ENCODE measurements around the gene NAT10. TPM values are rescaled to one million over a fixed set of nuclear protein-coding genes. Genes with fewer than 3 reads are reported as not detected.

NAT10 gene
- total RNA-seq, 1 donor from 2014 or later: 11.3 TPM

DNA sequence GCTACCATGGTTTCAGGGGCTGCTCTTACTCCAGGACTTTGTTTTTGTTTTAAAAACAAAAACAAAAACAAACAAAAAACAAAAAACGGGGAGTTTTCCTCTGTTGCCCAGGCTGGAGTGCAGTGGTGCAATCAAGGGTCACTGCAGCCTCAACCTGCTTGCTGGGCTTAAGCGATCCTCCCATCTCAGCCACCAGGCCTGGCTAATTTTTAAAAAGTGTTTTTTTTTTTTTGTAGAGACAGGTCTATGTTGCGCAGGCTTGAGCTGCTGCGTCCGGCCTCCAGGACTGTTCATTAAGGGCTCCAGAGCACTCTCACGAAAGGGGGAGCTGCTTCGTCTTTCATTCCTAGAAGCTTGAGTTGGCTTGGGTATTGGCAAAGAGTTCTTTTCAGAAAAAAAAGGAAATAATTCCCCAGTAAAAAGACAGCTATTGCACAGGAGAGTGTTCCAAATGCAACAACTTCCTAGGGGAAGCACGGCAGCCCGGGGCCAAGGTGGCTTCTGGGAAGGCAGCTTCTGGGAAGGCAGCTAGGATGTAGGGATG is 78.5 kb downstream of the NAT10 start:
- no peak for DNase-seq (ENCODE audit: low spot score in 2 of 2)
- Histone ChIP-seq H3K9me3 (no peaks in the 10 kb centered on the region), H3K36me3 (no peaks in the 10 kb centered on the region), H3K4me1 (peaks cover 4 to 17% of the 10 kb centered on the region in 2 donors), H3K4me3 (no peak overlapping the region), H3K27me3 (no peaks in the 10 kb centered on the region), H3K27ac (no peak overlapping the region)
- TF ChIP-seq, protein P1, sequence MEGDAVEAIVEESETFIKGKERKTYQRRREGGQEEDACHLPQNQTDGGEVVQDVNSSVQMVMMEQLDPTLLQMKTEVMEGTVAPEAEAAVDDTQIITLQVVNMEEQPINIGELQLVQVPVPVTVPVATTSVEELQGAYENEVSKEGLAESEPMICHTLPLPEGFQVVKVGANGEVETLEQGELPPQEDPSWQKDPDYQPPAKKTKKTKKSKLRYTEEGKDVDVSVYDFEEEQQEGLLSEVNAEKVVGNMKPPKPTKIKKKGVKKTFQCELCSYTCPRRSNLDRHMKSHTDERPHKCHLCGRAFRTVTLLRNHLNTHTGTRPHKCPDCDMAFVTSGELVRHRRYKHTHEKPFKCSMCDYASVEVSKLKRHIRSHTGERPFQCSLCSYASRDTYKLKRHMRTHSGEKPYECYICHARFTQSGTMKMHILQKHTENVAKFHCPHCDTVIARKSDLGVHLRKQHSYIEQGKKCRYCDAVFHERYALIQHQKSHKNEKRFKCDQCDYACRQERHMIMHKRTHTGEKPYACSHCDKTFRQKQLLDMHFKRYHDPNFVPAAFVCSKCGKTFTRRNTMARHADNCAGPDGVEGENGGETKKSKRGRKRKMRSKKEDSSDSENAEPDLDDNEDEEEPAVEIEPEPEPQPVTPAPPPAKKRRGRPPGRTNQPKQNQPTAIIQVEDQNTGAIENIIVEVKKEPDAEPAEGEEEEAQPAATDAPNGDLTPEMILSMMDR (IDR thresholded peaks at IDR 0.05): no peak
- intact Hi-C loops (cut with DNase I): no loop called here

DNA sequence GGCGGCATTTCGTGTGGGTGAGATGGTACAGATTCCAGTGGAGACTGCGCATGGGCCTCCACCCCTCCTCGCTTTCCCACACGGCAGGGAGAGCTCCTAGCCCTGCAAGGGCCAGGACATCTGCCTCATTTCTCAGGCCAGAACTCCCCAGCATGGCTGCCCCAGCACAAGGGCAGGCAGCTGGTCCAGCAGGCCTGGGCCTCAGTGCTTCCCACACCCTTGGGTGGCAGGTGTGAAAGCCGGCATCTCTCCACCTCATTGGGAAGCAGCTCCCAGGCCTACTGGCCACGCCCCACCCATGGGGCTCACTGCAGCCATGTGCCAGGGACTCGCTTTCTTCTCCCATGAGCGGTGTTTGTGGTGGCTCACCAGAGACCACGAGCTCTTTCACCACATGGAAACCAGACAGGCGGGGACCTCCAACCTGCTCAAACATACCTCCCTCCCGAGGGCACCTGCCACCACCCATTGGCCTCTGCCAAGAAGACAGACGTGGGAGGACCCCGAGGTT is 79.1 kb downstream of the NAT10 start:
- Histone ChIP-seq H3K27me3 (no peaks in the 10 kb centered on the region), H3K27ac (no peak overlapping the region), H3K9me3 (no peaks in the 10 kb centered on the region), H3K4me1 (peaks cover 4 to 17% of the 10 kb centered on the region in 2 donors), H3K36me3 (no peaks in the 10 kb centered on the region), H3K4me3 (no peak overlapping the region)
- TF ChIP-seq, protein P1 (IDR thresholded peaks at IDR 0.05): no peak
- DNase-seq (ENCODE audit: low spot score in 2 of 2): no peak
- intact Hi-C loops (cut with DNase I): no loop called here

DNA sequence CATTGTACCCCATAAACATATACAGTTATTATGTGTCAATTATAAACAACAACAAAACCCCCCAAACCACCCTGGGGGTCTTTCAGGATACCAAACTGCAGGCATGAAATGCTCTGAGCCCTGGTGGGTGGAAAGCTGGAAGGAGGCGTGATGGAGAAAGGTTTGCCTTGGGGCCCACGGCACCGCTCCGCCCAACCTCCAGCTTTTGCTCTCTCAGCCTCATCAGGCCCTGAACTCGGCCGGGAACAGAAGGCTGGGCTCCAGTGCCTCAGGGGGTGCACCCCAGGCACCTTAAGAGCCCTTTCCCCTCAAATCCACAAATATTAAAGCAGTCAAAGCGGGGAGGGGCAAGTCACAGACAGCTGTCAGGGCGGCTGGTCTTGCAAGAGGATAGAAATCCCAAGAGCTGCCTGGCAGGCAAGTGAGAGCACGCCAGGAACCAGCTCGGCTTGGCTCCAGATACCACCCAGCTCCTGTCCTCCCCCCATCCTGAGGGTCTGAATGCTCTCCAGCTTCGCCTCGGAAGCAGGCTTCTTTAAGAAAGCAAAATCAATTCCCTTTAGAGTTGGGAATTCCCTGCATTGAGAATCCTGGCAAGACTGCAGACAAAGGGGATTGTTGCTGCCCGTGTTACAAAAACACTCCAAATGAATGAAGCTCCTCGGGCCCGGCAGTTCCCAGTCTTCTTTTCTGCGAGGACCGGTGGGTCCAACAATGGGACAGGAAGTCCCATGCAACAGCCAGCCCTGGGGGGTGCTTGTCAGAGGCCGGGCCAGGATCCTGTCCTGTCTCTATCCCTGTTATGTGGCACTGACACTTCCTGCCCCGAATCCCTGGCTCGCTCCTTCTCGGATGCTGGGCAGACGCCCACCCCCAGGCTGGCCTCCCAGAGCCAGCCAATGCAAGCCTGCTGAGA is 80.8 kb downstream of the NAT10 start:
- TF ChIP-seq, protein P1 (IDR thresholded peaks at IDR 0.05): no peak
- no peaks in the 10 kb centered on the region for H3K36me3 ChIP-seq
- H3K27ac ChIP-seq: no peak overlapping the region
- no peaks in the 10 kb centered on the region for H3K9me3 ChIP-seq
- no peak overlapping the region for H3K4me3 ChIP-seq
- peaks cover 4 to 17% of the 10 kb centered on the region in 2 donors for H3K4me1 ChIP-seq
- no peaks in the 10 kb centered on the region for H3K27me3 ChIP-seq
- intact Hi-C loops (cut with DNase I): no loop called here
- DNase-seq (ENCODE audit: low spot score in 2 of 2): no peak

DNA sequence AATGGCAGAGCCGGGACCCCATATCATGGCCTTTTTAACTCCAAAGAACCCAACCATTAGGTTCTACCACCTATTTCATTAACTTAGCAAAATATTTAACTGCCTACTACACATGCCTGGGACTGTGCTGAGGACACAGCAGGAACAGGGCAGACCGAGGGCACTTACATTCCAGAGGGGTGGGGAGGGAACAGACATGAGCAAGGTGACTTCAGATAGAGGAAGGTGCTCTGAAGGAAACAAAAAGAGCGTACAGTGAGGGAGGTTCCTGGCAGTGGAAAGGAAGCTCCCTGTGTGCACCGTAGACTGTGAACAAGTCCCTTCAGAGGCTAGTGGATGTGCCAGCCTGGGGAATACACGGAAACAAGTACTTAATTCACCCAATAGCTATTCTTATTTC is 82.8 kb downstream of the NAT10 start:
- Histone ChIP-seq H3K4me1 (peaks cover 4 to 24% of the 10 kb centered on the region in 2 donors), H3K36me3 (no peaks in the 10 kb centered on the region), H3K27ac (no peak overlapping the region), H3K9me3 (no peaks in the 10 kb centered on the region), H3K27me3 (no peaks in the 10 kb centered on the region), H3K4me3 (no peak overlapping the region)
- TF ChIP-seq, protein P1 (IDR thresholded peaks at IDR 0.05): no peak
- intact Hi-C loops (cut with DNase I): no loop called here
- DNase-seq (ENCODE audit: low spot score in 2 of 2): no peak

DNA sequence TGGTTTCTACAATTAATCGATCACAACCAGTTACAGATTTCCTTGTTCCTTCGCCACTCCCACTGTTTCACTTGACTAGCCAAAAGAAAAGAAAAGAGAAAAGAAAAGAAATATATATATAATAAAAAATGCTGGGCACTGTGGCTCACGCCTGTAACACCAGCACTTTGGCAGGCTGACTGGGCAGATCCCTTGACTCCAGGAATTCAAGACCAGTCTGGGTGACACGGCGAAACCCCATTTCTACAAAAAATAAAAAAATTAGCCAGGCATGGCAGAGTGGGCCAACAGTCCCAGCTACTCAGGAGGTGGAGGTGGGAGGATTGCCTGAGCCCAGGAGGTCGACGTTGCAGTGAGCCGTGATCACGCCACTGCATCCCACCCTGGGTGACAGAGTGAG is 83.8 kb downstream of the NAT10 start:
- TF ChIP-seq, protein P1 (IDR thresholded peaks at IDR 0.05): no peak
- Histone ChIP-seq H3K27ac (no peak overlapping the region), H3K4me1 (peaks cover 4 to 34% of the 10 kb centered on the region in 2 donors), H3K27me3 (no peaks in the 10 kb centered on the region), H3K4me3 (no peak overlapping the region), H3K36me3 (no peaks in the 10 kb centered on the region), H3K9me3 (no peaks in the 10 kb centered on the region)
- DNase-seq (ENCODE audit: low spot score in 2 of 2): no peak
- intact Hi-C loops (cut with DNase I): no loop called here
